DOHH2 (cell line): ENCODE measurements around the gene ERC2.

Experiments used
- H3F3A ChIP-seq: fragments of 200-600 bp; sonication (generic), shearing (Covaris generic); 2 replicates; pipeline ENCODE4 v1.6.0; 2016; ENCODE audit warnings: antibody characterized with exemption, mild to moderate bottlenecking; ENCODE audit not compliant: control insufficient read depth, insufficient read depth
- H3K27ac ChIP-seq: fragments of 200-600 bp; sonication (generic); 2 replicates; pipeline ENCODE4 v1.5.1; 2014; ENCODE audit warnings: low read depth, mild to moderate bottlenecking, low read length, moderate library complexity
- H3K27me3 ChIP-seq: fragments of 200-600 bp; sonication (generic); 2 replicates; pipeline ENCODE4 v1.6.1; 2014; ENCODE audit warnings: mild to moderate bottlenecking, low read length, mixed read lengths; ENCODE audit not compliant: control insufficient read depth
- H3K36me3 ChIP-seq: fragments of 200-600 bp; sonication (generic); 2 replicates; pipeline ENCODE4 v1.6.1; 2014; ENCODE audit warnings: mild to moderate bottlenecking, low read length, moderate library complexity, mixed read lengths; ENCODE audit not compliant: control insufficient read depth
- H3K4me1 ChIP-seq: fragments of 200-600 bp; sonication (generic); 2 replicates; pipeline ENCODE4 v1.6.1; 2014; ENCODE audit warnings: mild to moderate bottlenecking, low read length, mixed read lengths; ENCODE audit not compliant: control insufficient read depth
- H3K4me2 ChIP-seq: fragments of 200-600 bp; sonication (generic); 2 replicates; pipeline ENCODE4 v1.6.0; 2014; ENCODE audit warnings: mild to moderate bottlenecking, low read length, moderate library complexity
- H3K4me3 ChIP-seq: fragments of 200-600 bp; sonication (generic); 2 replicates; pipeline ENCODE4 v1.5.1; 2014; ENCODE audit warnings: mild to moderate bottlenecking, low read length, mixed read lengths
- H3K79me2 ChIP-seq: fragments of 200-600 bp; sonication (generic); 2 replicates; pipeline ENCODE4 v1.6.1; 2014; ENCODE audit warnings: mild to moderate bottlenecking, low read length, mixed read lengths; ENCODE audit not compliant: control insufficient read depth
- H3K9me2 ChIP-seq: fragments of 200-600 bp; sonication (generic); replicated peaks from 2 replicates; pipeline ENCODE4 v1.6.1; 2014; ENCODE audit warnings: mild to moderate bottlenecking, low read length, mixed read lengths; ENCODE audit not compliant: control insufficient read depth
- H3K9me3 ChIP-seq: fragments of 200-600 bp; sonication (generic); 2 replicates; pipeline ENCODE4 v1.6.1; 2014; ENCODE audit warnings: antibody characterized with exemption, low read length, mixed read lengths; ENCODE audit not compliant: control insufficient read depth, insufficient read depth
- H4K20me1 ChIP-seq: fragments of 200-600 bp; sonication (generic); 2 replicates; pipeline ENCODE4 v1.6.0; 2014; ENCODE audit warnings: low read depth, mild to moderate bottlenecking, antibody characterized with exemption, low read length, moderate library complexity; ENCODE audit not compliant: control insufficient read depth, insufficient read depth
- CTCF ChIP-seq: fragments of 200-600 bp; sonication (generic); IDR thresholded peaks from one replicate; pipeline ENCODE4 v1.5.1; 2014; ENCODE audit warnings: antibody characterized with exemption, mild to moderate bottlenecking, low read depth, low read length; ENCODE audit not compliant: poor library complexity, severe bottlenecking
- EZH2phosphoT487 ChIP-seq: fragments of 200-600 bp; sonication (generic); IDR thresholded peaks from 2 replicates; pipeline ENCODE4 v1.6.1; 2017; ENCODE audit warnings: borderline replicate concordance, mild to moderate bottlenecking, antibody characterized with exemption, low read length, moderate library complexity, mixed read lengths

Gene ERC2

DNA sequence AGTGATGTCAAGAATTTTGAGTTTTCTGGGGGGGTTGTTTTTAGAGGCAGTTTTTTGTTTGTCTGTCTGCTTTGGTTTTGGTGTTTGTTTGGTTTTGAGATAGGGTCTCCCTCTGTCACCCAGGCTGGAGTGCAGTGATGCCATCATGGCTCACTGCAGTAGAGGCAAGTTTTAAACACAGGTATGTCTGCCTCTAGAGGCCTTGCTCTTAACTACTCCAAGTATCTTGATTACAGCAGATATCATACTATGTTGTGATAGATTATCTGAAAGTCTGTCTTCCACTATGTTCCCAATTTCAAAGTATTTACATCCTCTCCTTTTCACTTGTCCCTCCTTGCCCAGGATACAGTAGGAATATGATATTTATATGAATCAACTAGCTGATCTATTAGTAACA is 57.7 kb downstream of the ERC2 start:
- Histone ChIP-seq H3K4me2 (no peak overlapping the region), H3K9me2 (no peaks in the 10 kb centered on the region), H3K27me3 (no peaks in the 10 kb centered on the region), H3F3A (no peaks in the 10 kb centered on the region), H3K27ac (no peak overlapping the region), H4K20me1 (no peaks in the 10 kb centered on the region), H3K36me3 (no peaks in the 10 kb centered on the region), H3K4me1 (no peaks in the 10 kb centered on the region), H3K4me3 (no peak overlapping the region), H3K9me3 (no peaks in the 10 kb centered on the region), H3K79me2 (no peaks in the 10 kb centered on the region)
- TF ChIP-seq CTCF (no peak), EZH2phosphoT487 (no peak)

GRCh38 chr3:56409790-56410189 is 58.5 kb downstream of the ERC2 start:
- no peaks in the 10 kb centered on the region for H3K79me2 ChIP-seq
- no peaks in the 10 kb centered on the region for H3K27me3 ChIP-seq
- H3K9me3 ChIP-seq, result no peaks in the 10 kb centered on the region
- no peaks in the 10 kb centered on the region for H3K9me2 ChIP-seq
- no peaks in the 10 kb centered on the region for H3F3A ChIP-seq
- no peak overlapping the region for H3K4me3 ChIP-seq
- H4K20me1 ChIP-seq, result no peaks in the 10 kb centered on the region
- no peak overlapping the region for H3K27ac ChIP-seq
- no peaks in the 10 kb centered on the region for H3K4me1 ChIP-seq
- H3K36me3 ChIP-seq, result no peaks in the 10 kb centered on the region
- TF ChIP-seq CTCF (no peak), EZH2phosphoT487 (no peak)
- H3K4me2 ChIP-seq, result no peak overlapping the region

- TF ChIP-seq EZH2phosphoT487 (no peak), CTCF (no peak)
- H3K27ac ChIP-seq, result no peak overlapping the region
- H3K79me2 ChIP-seq, result no peaks in the 10 kb centered on the region
- no peaks in the 10 kb centered on the region for H3K27me3 ChIP-seq
- H3F3A ChIP-seq, result no peaks in the 10 kb centered on the region
- H4K20me1 ChIP-seq, result no peaks in the 10 kb centered on the region
- no peak overlapping the region for H3K4me2 ChIP-seq
- H3K9me3 ChIP-seq, result no peaks in the 10 kb centered on the region
- no peak overlapping the region for H3K4me3 ChIP-seq
- no peaks in the 10 kb centered on the region for H3K36me3 ChIP-seq
- H3K9me2 ChIP-seq, result no peaks in the 10 kb centered on the region
- H3K4me1 ChIP-seq, result no peaks in the 10 kb centered on the region
Observed at GRCh38 chr3:56408761-56409196, 59.5 kb downstream of the ERC2 start.
